Measurements from ENCODE around the gene HHAT. TPM values are rescaled to one million over a fixed set of nuclear protein-coding genes. Genes with fewer than 3 reads are reported as not detected.
"Not testable (repeated sequence)": the region's sequence is repeated elsewhere in the genome, so short reads cannot be mapped to it uniquely, and the experiment has no call there.

Gene HHAT
- polyA plus RNA-seq, 3 donors, result 1.1 to 1.6 (median 1.5) TPM

DNA sequence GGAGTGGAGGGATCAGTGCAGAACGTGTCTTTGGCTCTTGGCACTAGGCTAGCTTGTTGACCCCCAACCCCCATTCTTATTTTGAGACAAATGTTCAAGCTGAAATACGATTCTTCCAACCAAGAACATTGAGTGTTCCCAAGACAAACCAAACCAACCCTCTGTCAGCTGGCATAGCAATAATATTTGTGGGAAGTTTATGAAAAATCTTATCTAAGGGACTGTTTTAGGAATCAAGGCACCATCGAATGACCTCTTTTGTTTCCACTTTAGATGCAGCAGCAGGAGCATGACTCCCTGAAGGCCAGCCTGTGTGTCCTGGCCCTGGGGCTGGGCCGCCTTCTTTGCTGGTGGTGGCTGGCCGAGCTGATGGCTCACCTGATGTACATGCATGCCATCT is 89.2 kb downstream of the HHAT start:
- H4K20me1 ChIP-seq (ENCODE audit: insufficient read depth, low read length), result no peaks in the 10 kb centered on the region
- Mint-ChIP-seq H3K4me3 (no peak overlapping the region), H3K27me3 (ENCODE audit: low read depth in 3 of 3) (no peaks in the 10 kb centered on the region), H3K36me3 (no peaks in the 10 kb centered on the region), H3K4me1 (no peaks in the 10 kb centered on the region), H3K9me3 (no peaks in the 10 kb centered on the region), H3K27ac (no peak overlapping the region)
- H3K4me1 ChIP-seq (ENCODE audit: control insufficient read depth in 1 of 2, insufficient read depth in 2 of 2, low read length in 2 of 2), result no peaks in the 10 kb centered on the region
- H3K4me2 ChIP-seq (replicated peaks; ENCODE audit: extremely low read depth, low read length, poor library complexity, severe bottlenecking), result no peak overlapping the region
- WGBS (ENCODE audit: insufficient coverage), result 84% methylated on average over 2 of the region's 5 CpGs
- H3K4me3 ChIP-seq (replicated peaks in 1 of 3; ENCODE audit: low read depth in 2 of 3, low read length in 3 of 3), result no peak overlapping the region
- DNase-seq, result no peak
- intact Hi-C loops (cut with micrococcal nuclease), result no loop called here
- no peak overlapping the region for H3K27ac ChIP-seq (ENCODE audit: low read depth in 1 of 2, low read length in 2 of 2)
- TF ChIP-seq, protein P1, sequence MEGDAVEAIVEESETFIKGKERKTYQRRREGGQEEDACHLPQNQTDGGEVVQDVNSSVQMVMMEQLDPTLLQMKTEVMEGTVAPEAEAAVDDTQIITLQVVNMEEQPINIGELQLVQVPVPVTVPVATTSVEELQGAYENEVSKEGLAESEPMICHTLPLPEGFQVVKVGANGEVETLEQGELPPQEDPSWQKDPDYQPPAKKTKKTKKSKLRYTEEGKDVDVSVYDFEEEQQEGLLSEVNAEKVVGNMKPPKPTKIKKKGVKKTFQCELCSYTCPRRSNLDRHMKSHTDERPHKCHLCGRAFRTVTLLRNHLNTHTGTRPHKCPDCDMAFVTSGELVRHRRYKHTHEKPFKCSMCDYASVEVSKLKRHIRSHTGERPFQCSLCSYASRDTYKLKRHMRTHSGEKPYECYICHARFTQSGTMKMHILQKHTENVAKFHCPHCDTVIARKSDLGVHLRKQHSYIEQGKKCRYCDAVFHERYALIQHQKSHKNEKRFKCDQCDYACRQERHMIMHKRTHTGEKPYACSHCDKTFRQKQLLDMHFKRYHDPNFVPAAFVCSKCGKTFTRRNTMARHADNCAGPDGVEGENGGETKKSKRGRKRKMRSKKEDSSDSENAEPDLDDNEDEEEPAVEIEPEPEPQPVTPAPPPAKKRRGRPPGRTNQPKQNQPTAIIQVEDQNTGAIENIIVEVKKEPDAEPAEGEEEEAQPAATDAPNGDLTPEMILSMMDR (IDR thresholded peaks at IDR 0.05), result no peak
- H3K36me3 ChIP-seq (replicated peaks in 1 of 2; ENCODE audit: control insufficient read depth in 1 of 2, insufficient read depth in 2 of 2, low read length in 2 of 2), result no peaks in the 10 kb centered on the region
- H3K27me3 ChIP-seq (ENCODE audit: control insufficient read depth in 2 of 2, insufficient read depth in 2 of 2, low read length in 2 of 2), result no peaks in the 10 kb centered on the region
- no peak overlapping the region for H3K9ac ChIP-seq (ENCODE audit: insufficient read depth, low read length, poor library complexity, severe bottlenecking)
- no peak overlapping the region for H2AFZ ChIP-seq (ENCODE audit: insufficient read depth, low read depth, low read length, poor library complexity, severe bottlenecking)
- no peaks in the 10 kb centered on the region for H3K9me3 ChIP-seq (replicated peaks in 1 of 2; ENCODE audit: control insufficient read depth in 1 of 2, insufficient read depth in 1 of 2, low read length in 2 of 2)
- no peaks in the 10 kb centered on the region for H3K79me2 ChIP-seq (ENCODE audit: insufficient read depth, low read length)

DNA sequence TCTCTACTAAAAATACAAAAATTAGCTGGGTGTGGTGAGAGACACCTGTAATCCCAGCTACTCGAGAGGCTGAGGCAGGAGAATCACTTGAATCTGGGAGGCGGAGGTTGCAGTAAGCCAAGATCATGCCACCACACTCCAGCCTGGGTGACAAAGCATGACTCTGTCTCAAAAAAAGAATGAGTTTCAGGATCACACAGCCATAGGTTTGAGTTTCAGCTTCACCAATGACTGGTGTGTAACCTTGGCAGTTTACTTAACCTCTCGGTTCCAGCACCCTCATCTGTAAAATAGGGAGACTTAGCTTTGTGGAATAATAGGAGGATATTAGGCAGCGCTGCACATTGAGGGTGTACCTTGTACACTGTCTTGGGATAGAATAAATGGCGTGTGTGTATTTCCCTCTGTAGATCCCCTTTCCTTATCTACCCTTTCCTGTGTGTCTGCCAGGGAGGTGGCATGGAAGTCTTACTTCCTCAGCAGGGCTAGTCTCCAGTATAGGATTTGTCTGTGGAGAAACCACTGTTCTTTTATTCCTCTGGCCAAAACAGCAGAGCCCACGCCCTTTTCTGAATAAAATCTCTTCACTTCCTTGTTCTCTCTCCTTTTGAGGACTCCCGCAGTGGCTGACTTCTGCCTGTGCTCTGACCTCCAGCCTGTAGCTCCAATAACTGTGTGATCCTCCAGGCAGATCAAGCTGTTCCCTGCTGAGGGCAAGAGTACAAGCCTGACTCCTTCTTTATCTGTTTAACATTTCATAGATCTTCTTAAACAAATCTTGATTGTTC is 90.4 kb downstream of the HHAT start:
- H3K9me3 ChIP-seq (replicated peaks in 1 of 2; ENCODE audit: control insufficient read depth in 1 of 2, insufficient read depth in 1 of 2, low read length in 2 of 2), result no peaks in the 10 kb centered on the region
- Mint-ChIP-seq H3K4me1 (no peaks in the 10 kb centered on the region), H3K4me3 (no peak overlapping the region), H3K27ac (peak overlapping the region in 1 of 7 donors; percentile 51), H3K9me3 (peaks cover 0 to under 1% (median 0%) of the 10 kb centered on the region in 7 donors), H3K27me3 (ENCODE audit: low read depth in 3 of 3) (no peaks in the 10 kb centered on the region), H3K36me3 (no peaks in the 10 kb centered on the region)
- WGBS (ENCODE audit: insufficient coverage), result 100% methylated on average over 3 of the region's 7 CpGs
- intact Hi-C loops (cut with micrococcal nuclease), result no loop called here
- H3K4me1 ChIP-seq (ENCODE audit: control insufficient read depth in 1 of 2, insufficient read depth in 2 of 2, low read length in 2 of 2), result no peaks in the 10 kb centered on the region
- H3K9ac ChIP-seq (ENCODE audit: insufficient read depth, low read length, poor library complexity, severe bottlenecking), result no peak overlapping the region
- TF ChIP-seq, protein P1 (IDR thresholded peaks at IDR 0.05), result no peak
- H3K36me3 ChIP-seq (replicated peaks in 1 of 2; ENCODE audit: control insufficient read depth in 1 of 2, insufficient read depth in 2 of 2, low read length in 2 of 2), result no peaks in the 10 kb centered on the region
- H3K4me2 ChIP-seq (replicated peaks; ENCODE audit: extremely low read depth, low read length, poor library complexity, severe bottlenecking), result no peak overlapping the region
- DNase-seq, result no peak
- H3K27ac ChIP-seq (ENCODE audit: low read depth in 1 of 2, low read length in 2 of 2), result no peak overlapping the region
- H4K20me1 ChIP-seq (ENCODE audit: insufficient read depth, low read length), result no peaks in the 10 kb centered on the region
- no peak overlapping the region for H3K4me3 ChIP-seq (replicated peaks in 1 of 3; ENCODE audit: low read depth in 2 of 3, low read length in 3 of 3)
- no peaks in the 10 kb centered on the region for H3K79me2 ChIP-seq (ENCODE audit: insufficient read depth, low read length)
- H3K27me3 ChIP-seq (ENCODE audit: control insufficient read depth in 2 of 2, insufficient read depth in 2 of 2, low read length in 2 of 2), result no peaks in the 10 kb centered on the region
- H2AFZ ChIP-seq (ENCODE audit: insufficient read depth, low read depth, low read length, poor library complexity, severe bottlenecking), result no peak overlapping the region

DNA sequence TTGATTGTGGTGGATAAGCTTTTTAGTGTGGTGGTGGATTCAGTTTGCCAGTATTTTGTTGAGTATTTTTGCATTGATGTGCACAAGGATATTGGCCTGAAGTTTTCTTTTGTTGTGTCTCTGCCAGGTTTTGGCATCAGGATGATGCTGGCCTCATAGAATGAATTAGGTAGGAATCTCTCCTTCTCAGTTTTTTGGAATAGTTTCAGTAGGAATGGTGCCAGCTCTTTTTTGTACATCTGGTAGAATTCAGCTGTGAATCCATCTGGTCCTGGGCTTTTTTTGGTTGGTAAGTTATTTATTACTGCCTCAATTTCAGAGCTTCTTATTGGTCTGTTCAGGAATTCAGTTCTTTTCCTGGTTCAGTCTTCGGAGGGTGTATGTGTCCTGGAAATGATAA is 98.0 kb downstream of the HHAT start:
- H3K27me3 ChIP-seq (ENCODE audit: control insufficient read depth in 2 of 2, insufficient read depth in 2 of 2, low read length in 2 of 2); H3K27me3 Mint-ChIP-seq (ENCODE audit: low read depth in 3 of 3); H2AFZ ChIP-seq (ENCODE audit: insufficient read depth, low read depth, low read length, poor library complexity, severe bottlenecking); H3K9me3 Mint-ChIP-seq; H3K9me3 ChIP-seq (replicated peaks in 1 of 2; ENCODE audit: control insufficient read depth in 1 of 2, insufficient read depth in 1 of 2, low read length in 2 of 2); H3K4me2 ChIP-seq (replicated peaks; ENCODE audit: extremely low read depth, low read length, poor library complexity, severe bottlenecking); H4K20me1 ChIP-seq (ENCODE audit: insufficient read depth, low read length); intact Hi-C loops (cut with micrococcal nuclease); H3K36me3 ChIP-seq (replicated peaks in 1 of 2; ENCODE audit: control insufficient read depth in 1 of 2, insufficient read depth in 2 of 2, low read length in 2 of 2); H3K27ac Mint-ChIP-seq; DNase-seq; H3K27ac ChIP-seq (ENCODE audit: low read depth in 1 of 2, low read length in 2 of 2); H3K4me1 ChIP-seq (ENCODE audit: control insufficient read depth in 1 of 2, insufficient read depth in 2 of 2, low read length in 2 of 2); H3K4me3 ChIP-seq (replicated peaks in 1 of 3; ENCODE audit: low read depth in 2 of 3, low read length in 3 of 3); H3K4me3 Mint-ChIP-seq; H3K4me1 Mint-ChIP-seq; H3K79me2 ChIP-seq (ENCODE audit: insufficient read depth, low read length); H3K36me3 Mint-ChIP-seq; H3K9ac ChIP-seq (ENCODE audit: insufficient read depth, low read length, poor library complexity, severe bottlenecking): not testable (repeated sequence)
- no CpG with 5 or more reads among the region's 1 CpG for WGBS (ENCODE audit: insufficient coverage)
